Hematopoietic multipotent progenitor cell (in vitro differentiated cells): ENCODE results near the gene CDC14A. TPM values are rescaled to one million over a fixed set of nuclear protein-coding genes. Genes with fewer than 3 reads are reported as not detected.
A peak's percentile ranks its signal among the peaks of the same experiment; 100 is the strongest.

Experiments
- DNase-seq, 3 donors: peaks; one replicate each; pipeline ENCODE4 v3.0.0-alpha.2; 2011 to 2015; ENCODE audit warnings: low read depth in 2 of 3, low spot score in 2 of 3
- total RNA-seq: library from RNA; depleted of rRNA; stranded (reverse); fragments of >200 nt; gene quantifications from one replicate; pipeline ENCODE4 v1.2.3, GENCODE V29; 2012

Gene CDC14A
- total RNA-seq, 1 donor = 39.6 TPM

GRCh38 chr1:100441146-100441545, 88.8 kb downstream of the CDC14A start:
- no peak for DNase-seq

- no peak for DNase-seq
Measured at GRCh38 chr1:100441651-100442050, 89.3 kb downstream of the CDC14A start.

DNA sequence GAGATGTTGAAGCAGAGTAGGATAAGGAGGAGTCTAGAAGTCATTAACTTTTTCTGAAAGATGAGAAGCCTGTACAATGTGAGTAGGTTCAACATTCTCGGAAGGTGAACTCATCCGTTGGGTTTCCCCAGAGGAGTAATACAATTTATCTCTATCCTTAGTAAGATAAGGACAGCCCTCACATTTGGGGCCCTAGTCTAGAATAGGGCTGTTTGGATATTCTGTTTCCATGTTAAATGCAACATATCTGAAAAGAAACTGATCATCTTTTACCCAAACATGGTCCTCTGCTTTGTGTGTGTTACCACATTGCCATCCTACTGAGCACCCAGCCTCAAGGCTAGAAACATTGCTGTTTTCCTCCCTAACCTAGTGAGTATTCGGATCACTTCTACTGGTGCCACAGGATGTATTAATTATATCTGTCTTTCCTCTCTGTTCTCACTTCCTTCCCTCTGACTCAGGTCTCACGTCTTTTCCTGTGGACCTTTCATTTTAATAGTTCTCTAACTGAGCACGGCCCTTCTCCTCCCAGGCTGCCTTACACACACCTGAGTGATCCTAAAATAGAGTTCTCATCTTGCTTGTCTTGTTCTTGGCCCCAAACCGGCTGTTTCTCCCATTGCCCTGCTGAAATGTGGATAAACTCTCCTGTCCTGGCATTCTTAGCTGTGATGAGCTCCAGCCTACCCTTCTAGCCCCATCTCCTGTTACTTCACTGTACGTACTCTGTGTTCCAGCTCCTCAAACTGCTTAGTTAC, 91.7 kb downstream of the CDC14A start:
- DNase-seq = peak in 1 of 3 donors; percentile 35

GRCh38 chr1:100445565-100445964, 93.3 kb downstream of the CDC14A start:
- peak in 2 of 3 donors; percentile 54 to 78 for DNase-seq

DNA sequence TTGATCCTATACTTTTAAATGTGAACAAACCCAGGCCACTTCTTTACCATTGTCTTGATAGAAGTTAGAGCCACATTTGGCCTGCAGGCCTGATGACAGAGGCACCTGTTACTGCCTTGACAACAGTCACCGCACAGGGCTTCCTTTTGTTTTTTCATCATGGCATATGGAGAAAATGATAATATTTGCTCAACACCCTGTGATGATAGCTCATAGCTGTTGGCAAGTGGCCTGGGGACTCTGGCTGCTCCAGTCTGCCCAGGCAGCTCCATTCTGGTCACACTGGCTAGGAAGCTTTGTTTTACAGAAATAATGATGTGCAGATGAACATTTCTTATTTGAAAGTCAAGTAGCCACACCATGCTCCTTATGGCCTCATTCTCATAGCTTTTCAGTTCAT, 96.1 kb downstream of the CDC14A start:
- peak in 1 of 3 donors; percentile 32 for DNase-seq

- DNase-seq = no peak
Measured at GRCh38 chr1:100449477-100449876, 97.2 kb downstream of the CDC14A start.

GRCh38 chr1:100452641-100453040, 100.3 kb downstream of the CDC14A start:
- no peak for DNase-seq

DNA sequence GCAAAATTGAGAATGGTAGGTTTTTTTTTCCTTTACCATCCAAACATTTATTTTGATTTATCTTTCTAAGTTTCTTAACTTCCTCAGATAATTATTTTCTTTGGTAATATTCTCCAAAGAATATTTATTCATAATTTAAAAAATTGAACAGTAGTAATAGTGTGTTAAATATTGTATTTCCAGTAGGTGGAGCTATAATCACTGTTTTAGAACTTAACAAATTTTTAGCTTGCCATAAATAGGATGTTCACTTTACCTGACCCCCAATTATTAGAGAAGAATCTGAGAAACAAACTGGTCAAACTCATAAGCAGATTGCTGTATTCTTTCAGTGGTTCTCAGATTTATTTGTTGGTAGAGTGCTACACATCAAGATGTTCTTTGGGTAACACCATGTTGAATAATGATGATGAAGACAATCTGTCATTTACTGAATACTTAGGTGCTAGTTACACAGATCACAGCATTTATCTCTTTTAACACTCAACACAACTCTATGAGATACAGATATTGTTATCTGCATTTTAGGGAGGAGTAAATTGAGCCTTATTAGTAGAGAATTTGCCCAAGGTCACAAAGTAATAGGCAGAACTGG, 103.3 kb downstream of the CDC14A start:
- peak in 1 of 3 donors; percentile 42 for DNase-seq

- DNase-seq = no peak
Measured at GRCh38 chr1:100456880-100457279, 104.6 kb downstream of the CDC14A start.

DNA sequence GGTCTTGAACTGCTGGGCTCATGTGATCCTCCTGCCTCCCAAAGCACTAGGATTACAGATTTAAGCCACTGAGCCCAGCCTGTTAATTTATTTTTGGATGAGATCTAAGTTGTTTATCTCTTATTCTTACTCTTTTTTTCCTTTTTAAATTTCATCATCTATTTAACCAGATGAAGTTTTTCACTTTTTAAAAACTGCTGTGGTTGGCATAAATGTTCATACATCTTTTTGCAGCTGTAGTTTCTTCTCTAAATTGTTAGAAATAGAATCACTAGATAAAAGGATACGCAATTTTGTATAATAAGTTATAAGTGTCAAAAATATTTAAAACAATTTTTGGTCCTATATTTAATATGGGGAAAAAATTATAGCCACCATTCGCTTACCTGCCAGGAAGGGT, 105.4 kb downstream of the CDC14A start:
- DNase-seq = no peak

DNA sequence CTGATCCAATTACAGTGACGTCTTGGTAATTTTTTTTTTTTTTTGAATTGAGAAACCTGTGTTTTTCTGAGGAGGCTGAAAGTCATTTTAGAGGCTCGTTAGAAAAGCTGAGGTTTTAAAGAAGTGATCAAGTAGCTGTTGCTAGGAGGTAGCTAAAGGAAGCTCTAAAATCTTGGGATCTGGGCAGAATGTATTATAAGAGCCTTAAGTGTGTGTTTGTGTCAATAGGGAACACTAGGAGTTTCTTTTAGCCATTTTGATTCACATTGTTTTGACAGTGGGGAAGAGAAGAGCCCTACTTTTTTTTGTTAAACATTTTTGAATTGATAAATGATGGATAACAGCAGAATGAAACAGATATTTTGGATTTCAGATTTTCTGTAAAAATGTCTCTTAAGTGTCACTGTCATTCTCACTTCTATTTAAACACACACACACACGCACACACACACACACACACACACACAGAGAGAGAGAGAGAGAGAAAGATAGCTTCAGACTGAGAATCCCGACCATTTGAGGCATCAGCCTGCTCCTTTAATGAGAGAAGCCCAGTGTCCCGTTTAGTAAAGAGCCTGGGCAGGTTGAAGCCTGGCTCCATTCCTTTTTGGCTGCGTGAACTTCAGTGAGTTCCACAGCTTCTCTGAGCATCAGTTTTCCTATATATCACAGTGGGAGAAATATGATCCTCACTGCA, 106.5 kb downstream of the CDC14A start:
- DNase-seq = no peak

DNA sequence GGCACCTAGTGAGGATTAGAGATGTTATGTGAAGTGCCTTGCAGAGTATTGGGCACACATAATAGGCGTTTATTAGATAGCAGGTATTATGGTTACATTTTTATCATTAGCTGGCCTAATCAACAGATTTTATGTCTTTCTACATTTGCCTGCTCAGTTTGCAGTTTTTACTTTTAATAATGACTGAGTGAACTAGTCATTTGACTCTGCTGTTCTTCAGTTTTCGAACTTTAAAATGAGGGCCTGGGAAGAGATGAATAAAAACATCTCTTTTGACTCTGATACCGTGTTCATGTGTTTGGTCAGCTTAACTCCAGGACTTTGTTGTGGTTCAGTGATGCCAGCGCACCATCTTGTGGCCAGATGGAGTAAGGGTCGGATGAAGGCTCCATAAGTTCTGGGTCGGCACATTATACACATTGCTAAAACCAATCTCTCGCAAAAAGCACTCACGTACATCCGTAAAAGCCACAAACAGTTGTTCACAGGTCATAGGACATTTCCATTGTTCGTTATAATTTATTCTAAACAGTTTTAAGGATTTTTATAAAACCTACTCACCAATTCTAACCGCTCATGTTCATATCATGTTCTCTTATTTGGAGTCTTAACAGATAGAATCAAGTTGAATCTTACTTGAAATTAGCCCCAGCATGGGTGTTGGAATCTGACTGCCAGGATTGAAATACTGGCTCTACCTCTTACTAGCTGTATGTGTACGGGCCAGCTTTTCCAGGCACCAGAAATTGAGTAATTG, 107.2 kb downstream of the CDC14A start:
- DNase-seq = peak in 2 of 3 donors; percentile 74 to 85

GRCh38 chr1:100461222-100461621, 108.9 kb downstream of the CDC14A start:
- DNase-seq = no peak

DNA sequence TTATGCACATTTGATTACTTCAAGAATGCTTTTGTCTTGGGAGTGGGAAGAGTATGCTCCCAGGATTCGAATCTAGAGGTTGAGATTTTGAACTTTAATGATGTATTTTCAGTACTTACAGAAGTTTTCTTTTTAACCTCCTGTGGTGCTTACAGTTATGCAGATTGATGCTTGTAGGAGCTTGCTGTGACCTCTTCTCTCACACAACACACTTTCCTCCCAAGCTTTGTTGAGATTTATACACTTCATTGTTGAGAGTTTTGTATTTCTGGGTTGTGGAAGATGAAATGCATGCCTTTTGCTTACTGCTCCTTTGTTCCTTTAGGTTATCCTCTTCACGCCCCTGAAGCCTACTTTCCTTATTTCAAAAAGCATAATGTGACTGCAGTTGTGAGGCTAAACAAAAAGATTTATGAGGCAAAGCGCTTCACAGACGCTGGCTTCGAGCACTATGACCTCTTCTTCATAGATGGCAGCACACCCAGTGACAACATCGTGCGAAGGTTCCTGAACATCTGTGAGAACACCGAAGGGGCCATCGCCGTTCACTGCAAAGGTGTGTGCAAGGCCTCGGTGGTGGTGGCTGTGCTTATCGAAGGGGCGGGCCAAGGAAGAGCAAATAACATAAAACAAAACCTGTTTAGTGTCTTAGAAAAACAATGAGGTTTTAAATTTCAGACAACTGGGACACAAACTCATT, 110.2 kb downstream of the CDC14A start:
- DNase-seq = no peak

GRCh38 chr1:100463791-100464424, 111.6 kb downstream of the CDC14A start:
- DNase-seq = peak in 2 of 3 donors; percentile 81 to 84

DNA sequence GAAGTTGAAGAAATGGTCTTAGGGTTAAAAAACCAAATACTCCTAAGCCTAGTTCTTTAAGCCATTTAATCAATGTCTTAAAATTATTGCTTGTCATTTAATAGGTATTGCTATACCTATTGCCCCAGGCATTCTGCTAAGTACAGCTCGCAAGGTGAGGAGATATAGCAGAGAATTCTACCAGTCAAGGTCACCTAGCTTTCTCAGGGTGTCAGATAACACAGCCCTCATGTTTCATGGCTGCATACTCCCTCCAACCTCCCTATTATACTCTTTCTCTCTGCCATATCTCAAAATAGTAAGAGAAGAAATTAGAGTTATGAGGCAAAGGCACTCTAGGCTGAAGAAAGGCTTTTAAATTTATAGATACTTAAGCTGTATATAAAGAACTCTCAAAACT, 117.3 kb downstream of the CDC14A start:
- DNase-seq = no peak

DNA sequence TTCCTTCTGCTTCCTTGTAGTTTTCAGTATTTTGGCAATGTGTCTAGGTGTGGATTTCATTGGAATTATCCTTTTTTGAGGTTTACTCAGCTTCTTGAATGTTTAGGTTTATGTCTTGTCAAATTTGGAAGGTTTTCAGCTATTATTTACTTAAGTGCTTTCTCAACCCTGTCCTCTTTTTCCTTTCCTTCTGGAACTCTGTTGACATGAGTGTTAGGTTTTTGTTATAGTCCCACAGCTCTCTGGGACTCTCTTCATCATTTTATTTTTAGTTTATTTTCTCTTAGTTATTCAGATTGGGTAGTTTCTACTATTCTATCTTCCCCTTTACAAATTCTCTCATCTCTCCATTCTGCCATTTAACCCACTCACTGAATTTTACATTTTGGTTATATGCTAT, 122.5 kb downstream of the CDC14A start:
- DNase-seq = no peak

- DNase-seq = no peak
Measured at GRCh38 chr1:100476735-100477290, 124.5 kb downstream of the CDC14A start.

DNA sequence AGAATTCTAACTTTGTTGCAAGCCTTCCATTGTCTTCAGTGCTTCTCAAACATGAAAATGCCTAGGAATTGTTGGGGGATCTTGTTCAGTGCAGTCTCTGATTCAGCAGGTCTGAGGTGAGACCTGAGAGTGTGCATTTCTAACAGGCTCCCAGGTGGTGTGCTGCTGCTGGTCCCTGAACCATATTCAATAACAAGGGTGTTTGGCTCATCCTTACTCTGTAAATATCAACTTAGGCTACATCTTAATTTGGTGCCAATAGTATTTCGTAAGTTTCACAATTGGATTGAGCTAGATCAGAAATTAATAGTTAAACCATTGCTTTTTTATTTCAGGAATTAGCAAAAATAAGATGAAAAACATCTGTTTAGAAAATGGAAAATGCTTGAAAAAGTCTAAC, 126.5 kb downstream of the CDC14A start:
- DNase-seq = no peak
